HG02943 (cell line): ENCODE measurements around the gene SLC22A23.

ENCODE experiments used
- ATAC-seq: cut with Tn5 transposase; IDR thresholded peaks from one replicate; pipeline ENCODE4 v1.9.1; 2021; ENCODE audit warnings: mild to moderate bottlenecking, low read depth, moderate library complexity; ENCODE audit not compliant: unreplicated experiment

SLC22A23 gene

GRCh38 chr6:3292431-3293197 is 164.2 kb downstream of the SLC22A23 start:
- ATAC-seq: no peak

- no peak for ATAC-seq
Measured at GRCh38 chr6:3291987-3292386, 164.9 kb downstream of the SLC22A23 start.

- ATAC-seq: no peak
Measured at GRCh38 chr6:3291346-3291745, 165.5 kb downstream of the SLC22A23 start.

- no peak for ATAC-seq
Measured at GRCh38 chr6:3290931-3291211, 166.0 kb downstream of the SLC22A23 start.

GRCh38 chr6:3290149-3290930 is 166.5 kb downstream of the SLC22A23 start:
- ATAC-seq: no peak

GRCh38 chr6:3289664-3290055 is 167.2 kb downstream of the SLC22A23 start:
- ATAC-seq: no peak

GRCh38 chr6:3288711-3289663 is 167.9 kb downstream of the SLC22A23 start:
- no peak for ATAC-seq

- no peak for ATAC-seq
Measured at GRCh38 chr6:3287976-3288707, 168.7 kb downstream of the SLC22A23 start.

- no peak for ATAC-seq
Measured at GRCh38 chr6:3287308-3287707, 169.5 kb downstream of the SLC22A23 start.

GRCh38 chr6:3286641-3287171 is 170.1 kb downstream of the SLC22A23 start:
- no peak for ATAC-seq

- ATAC-seq: no peak
Measured at GRCh38 chr6:3285732-3286131, 171.1 kb downstream of the SLC22A23 start.

GRCh38 chr6:3285049-3285639 is 171.7 kb downstream of the SLC22A23 start:
- ATAC-seq: no peak

- no peak for ATAC-seq
Measured at GRCh38 chr6:3284436-3284876, 172.4 kb downstream of the SLC22A23 start.

- ATAC-seq: no peak
Measured at GRCh38 chr6:3283641-3284435, 173.0 kb downstream of the SLC22A23 start.

- no peak for ATAC-seq
Measured at GRCh38 chr6:3283241-3283640, 173.6 kb downstream of the SLC22A23 start.

- ATAC-seq: no peak
Measured at GRCh38 chr6:3282476-3283236, 174.2 kb downstream of the SLC22A23 start.

- no peak for ATAC-seq
Measured at GRCh38 chr6:3281631-3282475, 175.0 kb downstream of the SLC22A23 start.
